Lower leg skin (tissue), 4 donors: Measurements from ENCODE around the gene LGR4. TPM values are rescaled to one million over a fixed set of nuclear protein-coding genes. Genes with fewer than 3 reads are reported as not detected.

Source experiments
- DNase-seq, 2 donors: peaks; one replicate each; pipeline ENCODE4 v3.0.0-alpha.2; 2019; ENCODE audit warnings: low spot score in 2 of 2
- H3K4me3 ChIP-seq: fragments of 200-600 bp; sonication (generic); 2 replicates; pipeline ENCODE4 v1.5.1; 2017; ENCODE audit warnings: mild to moderate bottlenecking, low read depth; ENCODE audit not compliant: poor library complexity, severe bottlenecking
- POLR2A ChIP-seq, 2 donors: fragments of 450-650 bp; IDR thresholded peaks; one replicate each; pipeline ENCODE4 v1.6.1; 2016 to 2017; ENCODE audit warnings: antibody characterized with exemption in 2 of 2, mild to moderate bottlenecking in 1 of 2, moderate library complexity in 1 of 2
- WGBS, 2 donors: methylation state at CpG; one replicate each; pipeline ENCODE4 v1.1.5; 2018; 5-methylcytosine and 5-hydroxymethylcytosine counted together
- intact Hi-C: fragments of 100-400 bp; cut with DNase I; formaldehyde crosslinking; loops from one replicate; pipeline ENCODE4 v1.15.0; 2023; ENCODE audit warnings: low total_unique reads
- total RNA-seq, 4 donors: library from RNA; depleted of rRNA; stranded (reverse); fragments of >200 nt; gene quantifications; one replicate each; pipeline ENCODE4 v1.1.0, GENCODE V29; 2016
- TF ChIP-seq, protein P1 (sequence below), 3 donors: fragments of 450-650 bp; IDR thresholded peaks; one replicate each; pipeline ENCODE4 v1.5.1; 2016; ENCODE audit warnings: antibody characterized with exemption in 3 of 3, mild to moderate bottlenecking in 3 of 3, moderate library complexity in 2 of 3

The LGR4 gene
- total RNA-seq, 4 donors from 2014 or later = 32.0 to 70.2 (median 50.4) TPM

DNA sequence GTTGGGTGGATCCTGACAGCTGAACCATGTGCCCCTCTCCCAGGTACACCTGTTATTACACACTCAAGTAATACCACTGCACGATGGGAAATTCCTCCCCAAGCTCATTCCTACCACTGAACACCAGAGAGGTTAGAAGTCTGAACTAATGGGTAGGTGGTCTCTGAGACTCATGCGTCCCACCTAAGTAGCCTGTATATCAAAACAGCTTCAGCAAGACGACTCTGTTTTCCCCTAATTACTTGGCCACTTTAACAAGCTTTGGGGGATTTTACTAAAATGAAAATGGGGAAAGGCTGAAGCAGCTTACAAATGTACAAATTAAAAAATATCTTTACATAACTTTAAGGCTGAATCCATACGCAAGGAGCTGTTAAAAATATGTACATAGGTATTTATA, 29.4 kb downstream of the LGR4 start:
- DNase-seq = no peak
- intact Hi-C loops = no loop called here
- H3K4me3 ChIP-seq = no peak overlapping the region
- 68 to 79% methylated on average over 4 of the region's 4 CpGs for WGBS, 2 donors
- TF ChIP-seq, protein P1, sequence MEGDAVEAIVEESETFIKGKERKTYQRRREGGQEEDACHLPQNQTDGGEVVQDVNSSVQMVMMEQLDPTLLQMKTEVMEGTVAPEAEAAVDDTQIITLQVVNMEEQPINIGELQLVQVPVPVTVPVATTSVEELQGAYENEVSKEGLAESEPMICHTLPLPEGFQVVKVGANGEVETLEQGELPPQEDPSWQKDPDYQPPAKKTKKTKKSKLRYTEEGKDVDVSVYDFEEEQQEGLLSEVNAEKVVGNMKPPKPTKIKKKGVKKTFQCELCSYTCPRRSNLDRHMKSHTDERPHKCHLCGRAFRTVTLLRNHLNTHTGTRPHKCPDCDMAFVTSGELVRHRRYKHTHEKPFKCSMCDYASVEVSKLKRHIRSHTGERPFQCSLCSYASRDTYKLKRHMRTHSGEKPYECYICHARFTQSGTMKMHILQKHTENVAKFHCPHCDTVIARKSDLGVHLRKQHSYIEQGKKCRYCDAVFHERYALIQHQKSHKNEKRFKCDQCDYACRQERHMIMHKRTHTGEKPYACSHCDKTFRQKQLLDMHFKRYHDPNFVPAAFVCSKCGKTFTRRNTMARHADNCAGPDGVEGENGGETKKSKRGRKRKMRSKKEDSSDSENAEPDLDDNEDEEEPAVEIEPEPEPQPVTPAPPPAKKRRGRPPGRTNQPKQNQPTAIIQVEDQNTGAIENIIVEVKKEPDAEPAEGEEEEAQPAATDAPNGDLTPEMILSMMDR (IDR thresholded peaks at IDR 0.05) = no peak
- TF ChIP-seq POLR2A (IDR thresholded peaks at IDR 0.05) = no peak

DNA sequence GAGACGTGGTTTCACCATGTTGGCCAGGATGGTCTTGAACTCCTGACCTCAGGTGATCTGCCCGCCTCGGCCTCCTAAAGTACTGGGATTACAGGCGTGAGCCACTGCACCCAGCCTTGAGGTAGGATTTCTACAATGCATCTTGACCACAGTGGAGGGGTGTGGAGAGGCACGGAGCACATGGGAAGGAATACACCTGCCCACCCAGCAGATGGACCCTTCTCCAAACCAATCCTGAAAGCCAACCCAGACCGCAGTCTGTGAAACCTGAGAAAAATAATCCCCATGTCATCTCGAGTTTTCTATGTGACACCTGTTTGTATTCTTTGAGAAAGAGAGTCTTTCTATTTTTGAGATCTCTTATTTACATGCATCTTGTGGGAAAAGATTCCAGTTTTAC, 32.5 kb downstream of the LGR4 start:
- H3K4me3 ChIP-seq = no peak overlapping the region
- intact Hi-C loops = no loop called here
- no peak for DNase-seq
- TF ChIP-seq, protein P1 (IDR thresholded peaks at IDR 0.05) = no peak
- WGBS, 2 donors = 90 to 92% methylated on average over 7 of the region's 7 CpGs

DNA sequence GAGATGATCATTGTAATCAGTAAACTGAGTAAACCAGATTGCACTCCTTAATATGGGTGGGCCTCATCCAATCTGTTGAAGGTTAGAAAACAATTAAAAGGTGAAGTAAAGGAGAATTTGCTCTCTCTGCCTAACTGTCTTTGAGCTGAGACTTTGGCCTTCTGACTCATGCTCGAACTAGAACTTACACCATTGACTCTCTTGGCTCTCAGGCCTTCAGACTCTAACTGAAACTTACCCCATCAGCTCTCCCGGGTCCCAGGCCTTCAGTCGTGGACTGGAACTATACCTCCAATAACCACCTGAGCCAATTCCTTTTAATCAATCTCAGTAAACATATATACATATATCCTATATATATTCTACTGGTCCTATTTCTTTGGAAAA, 34.0 kb downstream of the LGR4 start:
- TF ChIP-seq POLR2A (IDR thresholded peaks at IDR 0.05) = no peak
- TF ChIP-seq, protein P1 (IDR thresholded peaks at IDR 0.05) = no peak
- WGBS, 2 donors = 87 to 97% methylated on average over 3 of the region's 3 CpGs
- no peak overlapping the region for H3K4me3 ChIP-seq
- intact Hi-C loops = no loop called here
- no peak for DNase-seq

DNA sequence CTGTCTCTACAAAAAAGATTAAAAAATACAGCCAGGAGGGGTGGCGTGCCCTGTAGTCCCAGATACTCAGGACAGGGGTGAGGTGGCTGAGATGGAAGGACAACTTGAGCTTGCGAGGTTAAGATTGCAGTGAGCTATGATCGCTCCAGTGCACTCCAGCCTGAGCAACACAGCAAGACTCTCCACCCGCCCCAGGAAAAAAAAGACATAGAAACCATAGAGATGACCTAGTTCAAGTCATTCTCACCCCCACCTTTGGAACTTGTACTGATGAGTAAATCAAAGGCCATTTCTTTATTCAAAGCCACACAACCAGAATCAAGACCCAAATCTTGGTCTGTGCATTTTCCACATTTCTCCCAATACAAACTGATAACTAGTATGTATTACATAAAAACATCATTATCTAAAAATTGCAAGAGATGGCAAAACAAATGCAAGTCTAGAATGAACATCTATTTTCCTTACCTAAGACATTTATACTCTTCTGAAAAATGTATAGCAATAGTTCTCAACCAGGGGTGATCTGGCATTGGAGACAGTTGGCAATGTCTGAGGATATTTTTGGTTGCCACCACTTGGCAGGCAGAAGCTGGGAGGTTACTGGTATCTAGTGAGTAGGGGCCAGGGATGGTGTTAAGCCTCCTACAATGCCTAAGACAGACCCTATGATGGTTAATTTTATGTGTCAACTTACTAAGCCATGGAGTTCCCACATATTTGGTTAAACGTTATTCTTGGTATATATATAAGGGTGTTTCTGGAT, 34.6 kb downstream of the LGR4 start:
- no peak overlapping the region for H3K4me3 ChIP-seq
- TF ChIP-seq POLR2A (IDR thresholded peaks at IDR 0.05) = no peak
- TF ChIP-seq, protein P1 (IDR thresholded peaks at IDR 0.05) = no peak
- WGBS, 2 donors = 65 to 74% methylated on average over 5 of the region's 5 CpGs
- intact Hi-C loops = no loop called here
- no peak for DNase-seq

DNA sequence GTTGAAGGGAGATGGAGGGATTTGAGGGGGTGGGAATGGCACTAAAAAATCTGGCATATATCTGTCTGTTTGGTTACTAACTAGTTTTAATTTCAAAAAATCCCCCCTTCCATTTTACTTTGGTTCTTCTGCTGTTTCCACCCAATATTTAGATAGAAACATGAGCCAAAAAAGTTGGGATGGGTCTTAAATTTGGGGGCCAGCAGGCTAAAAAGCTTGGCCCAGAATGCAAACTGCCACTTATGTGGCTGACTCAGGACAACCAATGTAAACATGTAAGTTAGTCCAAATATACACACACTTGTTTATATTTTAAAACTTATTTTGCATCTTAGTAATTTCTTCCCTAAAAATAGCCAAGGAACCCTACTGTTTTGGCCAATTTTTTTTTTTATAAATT, 35.7 kb downstream of the LGR4 start:
- intact Hi-C loops = no loop called here
- no peak overlapping the region for H3K4me3 ChIP-seq
- TF ChIP-seq, protein P1 (IDR thresholded peaks at IDR 0.05) = no peak
- TF ChIP-seq POLR2A (IDR thresholded peaks at IDR 0.05) = no peak
- no peak for DNase-seq

DNA sequence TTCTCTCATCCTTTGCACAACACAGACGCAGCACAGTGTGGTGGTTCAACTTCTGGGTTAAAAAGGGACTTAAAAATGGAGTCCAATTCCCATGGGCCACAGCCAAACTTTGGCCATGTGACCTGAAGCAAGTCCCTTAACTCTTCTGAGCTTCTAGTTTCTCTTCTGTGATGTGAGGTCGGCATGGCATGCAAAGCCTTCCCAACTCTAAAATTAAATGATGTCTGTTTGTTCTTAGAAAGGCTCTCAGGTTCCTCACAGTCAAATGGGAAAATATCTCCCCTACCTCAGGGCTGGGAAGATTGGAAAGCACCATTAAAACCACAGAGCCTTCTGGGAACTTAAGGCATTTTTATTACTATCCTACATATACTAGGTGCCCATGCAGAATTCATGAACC, 38.8 kb downstream of the LGR4 start:
- TF ChIP-seq, protein P1 (IDR thresholded peaks at IDR 0.05) = no peak
- DNase-seq = no peak
- 65 to 77% methylated on average over 2 of the region's 2 CpGs for WGBS, 2 donors
- intact Hi-C loops = no loop called here
- H3K4me3 ChIP-seq = no peak overlapping the region
